ENCODE measurements around the gene DHRS12. TPM values are rescaled to one million over a fixed set of nuclear protein-coding genes. Genes with fewer than 3 reads are reported as not detected.

The DHRS12 gene
- total RNA-seq, 2 experiments from 2014 or later: 10.0 to 14.8 TPM

DNA sequence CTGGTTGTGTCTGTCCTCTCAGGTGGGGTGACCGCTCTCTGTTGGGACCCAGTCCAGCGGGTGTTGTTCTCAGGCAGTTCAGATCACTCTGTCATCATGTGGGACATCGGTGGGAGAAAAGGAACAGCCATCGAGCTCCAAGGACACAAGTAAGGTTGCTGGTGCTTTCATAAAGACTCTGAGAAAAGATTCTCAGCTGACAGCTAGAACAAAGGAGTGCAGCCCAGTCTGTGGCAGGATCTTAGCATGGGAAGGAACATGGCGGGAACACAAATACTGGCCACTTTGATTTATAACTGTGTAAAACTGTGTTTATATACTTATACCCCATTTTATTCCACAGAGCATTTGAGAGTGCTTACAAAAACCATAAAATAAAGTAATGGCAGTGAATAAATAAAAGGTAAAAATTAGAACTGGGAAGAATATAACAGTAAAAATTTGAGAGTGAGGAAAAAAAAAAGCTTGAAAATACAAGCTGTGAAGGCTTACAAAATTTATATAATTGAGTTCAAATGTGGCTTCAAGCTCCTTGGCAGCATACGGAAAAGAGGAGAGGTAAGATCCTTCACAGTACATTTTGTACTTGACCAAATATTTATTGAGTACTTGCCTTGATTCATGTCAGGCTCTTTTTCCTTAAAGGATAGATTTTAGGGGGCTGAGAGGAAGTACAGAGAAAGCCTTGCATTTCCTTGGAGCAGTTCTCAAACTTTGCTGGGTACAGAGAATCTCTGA is 64.8 kb downstream of the DHRS12 start:
- DNase-seq (no peak), ATAC-seq (ENCODE audit: poor library complexity) (no peak)
- H3K27me3 Mint-ChIP-seq: no peaks in the 10 kb centered on the region
- CTCF ChIA-PET: no interaction called here
- TF ChIP-seq, protein P1, sequence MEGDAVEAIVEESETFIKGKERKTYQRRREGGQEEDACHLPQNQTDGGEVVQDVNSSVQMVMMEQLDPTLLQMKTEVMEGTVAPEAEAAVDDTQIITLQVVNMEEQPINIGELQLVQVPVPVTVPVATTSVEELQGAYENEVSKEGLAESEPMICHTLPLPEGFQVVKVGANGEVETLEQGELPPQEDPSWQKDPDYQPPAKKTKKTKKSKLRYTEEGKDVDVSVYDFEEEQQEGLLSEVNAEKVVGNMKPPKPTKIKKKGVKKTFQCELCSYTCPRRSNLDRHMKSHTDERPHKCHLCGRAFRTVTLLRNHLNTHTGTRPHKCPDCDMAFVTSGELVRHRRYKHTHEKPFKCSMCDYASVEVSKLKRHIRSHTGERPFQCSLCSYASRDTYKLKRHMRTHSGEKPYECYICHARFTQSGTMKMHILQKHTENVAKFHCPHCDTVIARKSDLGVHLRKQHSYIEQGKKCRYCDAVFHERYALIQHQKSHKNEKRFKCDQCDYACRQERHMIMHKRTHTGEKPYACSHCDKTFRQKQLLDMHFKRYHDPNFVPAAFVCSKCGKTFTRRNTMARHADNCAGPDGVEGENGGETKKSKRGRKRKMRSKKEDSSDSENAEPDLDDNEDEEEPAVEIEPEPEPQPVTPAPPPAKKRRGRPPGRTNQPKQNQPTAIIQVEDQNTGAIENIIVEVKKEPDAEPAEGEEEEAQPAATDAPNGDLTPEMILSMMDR (IDR thresholded peaks at IDR 0.05): no peak
- H3K4me1 ChIP-seq (ENCODE audit: insufficient read depth, low read length): peaks cover 2% of the 10 kb centered on the region
- H3K36me3 ChIP-seq (ENCODE audit: insufficient read depth, low read length): peaks cover 24% of the 10 kb centered on the region
- H3K4me3 ChIP-seq (ENCODE audit: low read length): no peak overlapping the region
- H3K9me3 Mint-ChIP-seq: no peaks in the 10 kb centered on the region
- H3K27me3 ChIP-seq (ENCODE audit: control insufficient read depth in 1 of 2, insufficient read depth in 2 of 2, low read length in 2 of 2): no peaks in the 10 kb centered on the region
- no peaks in the 10 kb centered on the region for H3K9me3 ChIP-seq (ENCODE audit: control insufficient read depth in 1 of 2, insufficient read depth in 1 of 2, low read length in 2 of 2)
- intact Hi-C loops (cut with DNase I, micrococcal nuclease): loop anchor here in 1 of 2 experiments (10.0 kb wide), 1 partner anchor 94 kb away; no protein-coding TSS in a partner anchor
- no peak overlapping the region for H3K4me3 Mint-ChIP-seq
- POLR2A ChIA-PET: no interaction called here
- H3K27ac Mint-ChIP-seq: no peak overlapping the region
- peaks cover 12% of the 10 kb centered on the region for H3K4me1 Mint-ChIP-seq (ENCODE audit: low read depth)
- H3K36me3 Mint-ChIP-seq (ENCODE audit: low read depth): peaks cover 67% of the 10 kb centered on the region
- no peak overlapping the region for H3K27ac ChIP-seq (ENCODE audit: low read depth in 1 of 2, low read length in 2 of 2)

DNA sequence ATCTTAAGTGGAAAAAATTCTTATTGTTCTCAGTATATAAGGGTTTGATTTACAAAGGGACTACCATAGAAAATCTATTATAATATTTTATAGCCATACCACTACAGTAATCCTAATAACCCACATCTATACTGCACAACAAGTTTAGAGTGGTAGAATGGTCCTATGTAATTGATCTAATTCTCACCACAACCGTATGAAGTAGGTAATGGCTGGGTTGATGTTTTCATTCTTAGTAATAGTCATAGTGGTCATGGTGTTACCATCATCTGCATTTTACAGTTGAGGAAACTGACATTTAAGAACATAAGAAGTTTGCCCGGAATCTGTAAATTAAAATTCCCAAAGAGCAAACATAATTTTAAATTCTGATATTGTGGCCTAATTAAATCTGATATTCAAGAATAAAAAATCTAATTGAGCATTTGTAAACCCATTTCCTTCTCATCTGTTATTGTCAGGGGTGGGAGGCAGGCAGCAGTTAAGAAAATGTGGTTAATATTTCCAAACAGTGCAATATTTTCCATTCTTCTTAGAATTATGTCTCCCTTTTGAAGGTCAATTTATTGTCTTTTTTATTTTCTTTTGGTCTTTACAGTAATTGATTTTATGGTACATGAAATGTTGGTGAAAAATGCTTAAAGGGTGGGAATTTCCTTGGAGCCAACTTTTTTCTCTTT is 65.6 kb downstream of the DHRS12 start:
- H3K27me3 ChIP-seq (ENCODE audit: control insufficient read depth in 1 of 2, insufficient read depth in 2 of 2, low read length in 2 of 2): no peaks in the 10 kb centered on the region
- CTCF ChIA-PET: no interaction called here
- peaks cover 2% of the 10 kb centered on the region for H3K4me1 ChIP-seq (ENCODE audit: insufficient read depth, low read length)
- peaks cover 24% of the 10 kb centered on the region for H3K36me3 ChIP-seq (ENCODE audit: insufficient read depth, low read length)
- DNase-seq: no peak
- no peak overlapping the region for H3K4me3 Mint-ChIP-seq
- H3K36me3 Mint-ChIP-seq (ENCODE audit: low read depth): peaks cover 67% of the 10 kb centered on the region
- H3K27ac Mint-ChIP-seq: no peak overlapping the region
- no peaks in the 10 kb centered on the region for H3K27me3 Mint-ChIP-seq
- H3K9me3 Mint-ChIP-seq: no peaks in the 10 kb centered on the region
- TF ChIP-seq, protein P1 (IDR thresholded peaks at IDR 0.05): no peak
- H3K27ac ChIP-seq (ENCODE audit: low read depth in 1 of 2, low read length in 2 of 2): no peak overlapping the region
- ATAC-seq (ENCODE audit: poor library complexity): no peak
- H3K4me3 ChIP-seq (ENCODE audit: low read length): no peak overlapping the region
- peaks cover 12% of the 10 kb centered on the region for H3K4me1 Mint-ChIP-seq (ENCODE audit: low read depth)
- no peaks in the 10 kb centered on the region for H3K9me3 ChIP-seq (ENCODE audit: control insufficient read depth in 1 of 2, insufficient read depth in 1 of 2, low read length in 2 of 2)
- POLR2A ChIA-PET: no interaction called here
- intact Hi-C loops (cut with DNase I, micrococcal nuclease): loop anchor here in 1 of 2 experiments (10.0 kb wide), 1 partner anchor 94 kb away; no protein-coding TSS in a partner anchor

GRCh38 chr13:51737609-51738008 is 66.4 kb downstream of the DHRS12 start:
- H3K36me3 Mint-ChIP-seq (ENCODE audit: low read depth): peaks cover 64% of the 10 kb centered on the region

More at GRCh38 chr13:51737609-51738008, 66.4 kb downstream of the DHRS12 start:
- Histone ChIP-seq H3K36me3 (ENCODE audit: insufficient read depth, low read length) (peaks cover 24% of the 10 kb centered on the region), H3K9me3 (ENCODE audit: control insufficient read depth in 1 of 2, insufficient read depth in 1 of 2, low read length in 2 of 2) (no peaks in the 10 kb centered on the region), H3K4me1 (ENCODE audit: insufficient read depth, low read length) (peaks cover 2% of the 10 kb centered on the region), H3K27me3 (ENCODE audit: control insufficient read depth in 1 of 2, insufficient read depth in 2 of 2, low read length in 2 of 2) (no peaks in the 10 kb centered on the region), H3K27ac (ENCODE audit: low read depth in 1 of 2, low read length in 2 of 2) (no peak overlapping the region), H3K4me3 (ENCODE audit: low read length) (no peak overlapping the region)
- Mint-ChIP-seq H3K9me3 (no peaks in the 10 kb centered on the region), H3K4me1 (ENCODE audit: low read depth) (peaks cover 12% of the 10 kb centered on the region), H3K27me3 (no peaks in the 10 kb centered on the region), H3K4me3 (no peak overlapping the region), H3K27ac (no peak overlapping the region)
- CTCF ChIA-PET: interaction anchor here (0.7 kb wide), 1 partner anchor 11 kb away, joined by 4 read pairs; no protein-coding TSS in a partner anchor
- DNase-seq (peak in 1 of 14 experiments; percentile 7), ATAC-seq (ENCODE audit: poor library complexity) (no peak)
- TF ChIP-seq, protein P1 (IDR thresholded peaks at IDR 0.05): no peak
- POLR2A ChIA-PET: no interaction called here
- intact Hi-C loops (cut with DNase I, micrococcal nuclease): loop anchor here in 1 of 2 experiments (10.0 kb wide), 1 partner anchor 93 kb away; no protein-coding TSS in a partner anchor
